Upper lobe of right lung (tissue), 1 donor: ENCODE measurements around the gene ROBO2. TPM values are rescaled to one million over a fixed set of nuclear protein-coding genes. Genes with fewer than 3 reads are reported as not detected.

Experiments used
- ATAC-seq: fragments of 200-7000 bp; cut with Tn5 transposase; one replicate; pipeline ENCODE4 v1.9.1; 2020; ENCODE audit warnings: mild to moderate bottlenecking, moderate library complexity
- DNase-seq: peaks from one replicate; pipeline ENCODE4 v3.0.0-alpha.2; 2020
- H3K27ac ChIP-seq: fragments of 200-600 bp; one replicate; pipeline ENCODE4 v1.8.0; 2022
- H3K27me3 ChIP-seq: fragments of 200-600 bp; one replicate; pipeline ENCODE4 v1.8.0; 2022; ENCODE audit warnings: mild to moderate bottlenecking
- H3K36me3 ChIP-seq: fragments of 200-600 bp; one replicate; pipeline ENCODE4 v1.8.0; 2022
- H3K4me1 ChIP-seq: fragments of 200-600 bp; one replicate; pipeline ENCODE4 v1.8.0; 2022
- H3K4me3 ChIP-seq: fragments of 200-600 bp; one replicate; pipeline ENCODE4 v1.8.0; 2022; ENCODE audit warnings: mild to moderate bottlenecking
- H3K9me3 ChIP-seq: fragments of 200-600 bp; one replicate; pipeline ENCODE4 v1.8.0; 2022
- CTCF ChIP-seq: fragments of 200-600 bp; IDR thresholded peaks from one replicate; pipeline ENCODE4 v1.8.0; 2022; ENCODE audit warnings: antibody characterized with exemption
- intact Hi-C: fragments of 100-400 bp; cut with DNase I; formaldehyde crosslinking; loops from one replicate; pipeline ENCODE4 v1.11.0; 2022
- total RNA-seq: library from RNA; stranded (reverse); fragmentation: NEBNext Ultra II Directional; extraction: Animal tissue kit (Norgen Biotek cat#: 25700); gene quantifications from one replicate; pipeline ENCODE4 v1.2.1, GENCODE V29; 2021
- donor health status: DM: no; HTN: yes; CAD: no; lungs with severe emphysema.

Gene ROBO2
- total RNA-seq, 1 donor from 2014 or later: 27.1 TPM

- intact Hi-C loops: no loop called here
- DNase-seq (no peak), ATAC-seq (no peak)
- TF ChIP-seq CTCF: no peak
- no peaks in the 10 kb centered on the region for H3K36me3 ChIP-seq
- no peaks in the 10 kb centered on the region for H3K4me1 ChIP-seq
- no peak overlapping the region for H3K4me3 ChIP-seq
- H3K27ac ChIP-seq: no peak overlapping the region
- H3K27me3 ChIP-seq: no peaks in the 10 kb centered on the region
- no peaks in the 10 kb centered on the region for H3K9me3 ChIP-seq
These were observed 416.5 kb downstream of the ROBO2 start for GRCh38 chr3:77456431-77456830.

DNA sequence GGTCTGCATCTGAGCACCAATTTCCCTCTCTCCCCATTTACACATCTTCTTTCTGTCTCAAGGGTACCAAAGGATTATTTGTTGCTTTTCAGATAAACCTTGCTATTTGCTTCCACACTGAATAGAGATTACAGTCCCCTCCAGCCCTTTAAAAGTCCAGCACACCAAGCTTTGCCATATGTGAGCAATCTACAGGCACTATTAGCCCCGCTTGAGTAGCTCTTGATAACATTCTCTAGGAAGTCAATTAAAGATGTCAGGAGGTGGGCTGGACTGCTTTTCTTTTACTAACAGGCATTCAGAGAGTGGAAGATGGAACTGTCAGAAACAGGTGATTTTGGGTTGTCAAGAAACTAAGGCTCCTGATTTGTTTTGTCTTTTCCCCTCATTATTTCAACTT lies 417.0 kb downstream of the ROBO2 start:
- ATAC-seq: no peak
- DNase-seq: no peak
- TF ChIP-seq CTCF: no peak

DNA sequence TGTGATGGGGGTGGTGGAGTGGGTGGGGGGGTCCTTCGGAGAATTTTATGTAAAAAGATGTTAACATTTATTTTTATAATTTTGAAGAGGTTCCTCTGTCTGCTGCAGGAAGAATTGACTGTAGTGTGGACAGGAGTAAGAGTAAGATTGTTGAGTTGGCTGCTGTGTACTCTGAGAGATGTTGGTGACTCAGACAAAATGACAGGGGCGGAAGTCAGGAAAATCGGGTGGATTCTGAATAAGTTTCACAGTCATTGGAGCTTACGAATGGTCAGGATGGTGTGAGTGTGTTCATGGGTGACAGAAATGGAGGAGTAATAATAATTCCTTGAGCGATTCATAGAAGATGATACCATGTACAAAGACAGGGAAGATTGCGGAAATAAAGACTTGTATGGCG lies 420.0 kb downstream of the ROBO2 start:
- H3K4me3 ChIP-seq: no peak overlapping the region
- H3K36me3 ChIP-seq: no peaks in the 10 kb centered on the region
- ATAC-seq: no peak
- intact Hi-C loops: no loop called here
- H3K4me1 ChIP-seq: no peaks in the 10 kb centered on the region
- H3K27ac ChIP-seq: no peak overlapping the region
- H3K27me3 ChIP-seq: no peaks in the 10 kb centered on the region
- no peak for TF ChIP-seq CTCF
- DNase-seq: no peak
- H3K9me3 ChIP-seq: no peaks in the 10 kb centered on the region

More for the DNA sequence above, 417.0 kb downstream of the ROBO2 start:
- H3K4me3 ChIP-seq: no peak overlapping the region
- H3K36me3 ChIP-seq: no peaks in the 10 kb centered on the region
- no peaks in the 10 kb centered on the region for H3K27me3 ChIP-seq
- intact Hi-C loops: no loop called here
- H3K4me1 ChIP-seq: no peaks in the 10 kb centered on the region
- no peaks in the 10 kb centered on the region for H3K9me3 ChIP-seq
- H3K27ac ChIP-seq: no peak overlapping the region

DNA sequence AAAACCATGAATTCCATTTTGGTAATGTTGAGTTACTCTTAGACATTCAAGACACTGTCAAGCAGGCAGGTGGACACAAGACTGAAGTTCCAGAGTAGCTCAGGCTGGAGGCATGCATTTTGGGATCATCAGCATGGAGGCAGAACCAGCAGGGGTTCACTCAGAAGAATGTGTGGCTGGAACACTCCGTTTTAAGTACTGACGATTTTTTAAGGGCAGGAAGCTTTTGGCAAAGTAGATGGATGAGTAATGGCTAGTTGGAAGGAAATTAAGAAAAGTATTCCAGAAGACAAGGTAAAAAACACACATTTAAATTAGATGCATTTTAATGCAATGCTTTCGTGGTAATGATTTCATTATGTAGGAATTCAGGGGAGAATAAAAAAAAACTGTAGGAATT lies 420.4 kb downstream of the ROBO2 start:
- DNase-seq (no peak), ATAC-seq (no peak)
- intact Hi-C loops: no loop called here
- no peaks in the 10 kb centered on the region for H3K36me3 ChIP-seq
- no peak overlapping the region for H3K27ac ChIP-seq
- TF ChIP-seq CTCF: no peak
- no peaks in the 10 kb centered on the region for H3K4me1 ChIP-seq
- no peak overlapping the region for H3K4me3 ChIP-seq
- H3K9me3 ChIP-seq: no peaks in the 10 kb centered on the region
- H3K27me3 ChIP-seq: no peaks in the 10 kb centered on the region

DNA sequence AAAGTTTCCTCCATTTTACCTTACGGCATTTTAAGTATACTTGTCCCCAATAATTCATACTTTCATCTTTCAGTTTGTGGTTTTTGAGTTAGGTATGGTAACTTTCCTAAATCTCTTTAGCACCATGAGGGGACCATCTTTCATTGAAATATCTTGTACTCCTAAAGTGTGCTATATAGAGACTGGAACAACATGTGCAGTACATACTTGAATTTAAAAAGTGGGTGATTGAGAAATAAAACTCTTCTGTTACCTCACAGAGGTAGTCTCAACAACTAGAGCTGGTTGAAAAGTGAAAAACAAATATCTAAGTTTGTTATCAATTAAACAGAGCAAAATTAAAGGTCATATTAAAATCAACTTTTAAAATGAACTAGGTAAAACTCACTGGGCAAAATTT lies 423.1 kb downstream of the ROBO2 start:
- H3K9me3 ChIP-seq: no peaks in the 10 kb centered on the region
- no peaks in the 10 kb centered on the region for H3K36me3 ChIP-seq
- no peaks in the 10 kb centered on the region for H3K27me3 ChIP-seq
- TF ChIP-seq CTCF: no peak
- intact Hi-C loops: no loop called here
- DNase-seq (no peak), ATAC-seq (peak; percentile 58)
- no peaks in the 10 kb centered on the region for H3K4me1 ChIP-seq
- H3K27ac ChIP-seq: no peak overlapping the region
- H3K4me3 ChIP-seq: no peak overlapping the region

DNA sequence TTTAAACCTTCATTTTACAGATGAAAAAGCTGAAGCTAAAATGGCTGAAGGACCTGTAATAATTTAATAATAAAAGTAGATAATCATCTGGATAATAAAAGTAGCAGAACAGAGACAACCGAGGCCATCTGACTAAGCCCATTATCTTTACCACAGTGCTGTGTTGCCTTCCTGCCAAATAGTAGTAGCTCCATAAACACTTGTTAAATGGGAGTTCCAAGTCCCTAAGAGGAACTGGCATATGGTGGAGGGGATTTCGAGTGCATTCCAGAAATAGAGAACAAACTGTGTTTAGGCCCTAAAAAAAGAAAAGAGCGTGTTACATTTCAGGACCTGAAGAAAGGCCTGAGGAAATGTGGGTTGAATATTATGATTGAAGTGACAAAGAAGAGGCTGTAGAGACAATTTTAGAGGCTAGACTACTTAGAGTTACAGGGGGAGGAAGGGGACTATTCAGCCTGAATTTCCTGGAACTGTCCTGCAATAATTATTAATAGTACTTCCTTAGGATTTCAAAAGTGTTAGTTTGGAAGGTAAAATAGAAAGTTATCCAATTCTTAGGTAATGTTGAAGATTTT lies 424.3 kb downstream of the ROBO2 start:
- Histone ChIP-seq H3K27me3 (no peaks in the 10 kb centered on the region), H3K9me3 (no peaks in the 10 kb centered on the region), H3K27ac (peak overlapping the region; percentile 32), H3K36me3 (no peaks in the 10 kb centered on the region), H3K4me1 (peaks cover 7% of the 10 kb centered on the region), H3K4me3 (no peak overlapping the region)
- intact Hi-C loops: no loop called here
- DNase-seq: no peak
- TF ChIP-seq CTCF: no peak
- peak; percentile 60 for ATAC-seq
